K562 (cell line): ENCODE data around the gene HDAC7. TPM values are rescaled to one million over a fixed set of nuclear protein-coding genes. Genes with fewer than 3 reads are reported as not detected.

Source experiments
- ATAC-seq: fragments of 200-7000 bp; cut with Tn5 transposase; 3 replicates; pipeline ENCODE4 v1.9.1; 2020; ENCODE audit warnings: moderate library complexity
- Bru-seq: library from RNA; stranded (reverse); fragments of 400-500 nt; gene quantifications from one replicate; lab custom pipeline; 2021; lab: Mats Ljungman, UMichigan
- BruChase-seq, 2 experiments: library from RNA; stranded (reverse); fragments of 400-500 nt; gene quantifications; one replicate each; lab custom pipeline; 2021; lab: Mats Ljungman, UMichigan
- BruUV-seq: library from RNA; stranded (reverse); fragments of 400-500 nt; replicated peaks from 2 replicates; lab custom pipeline; 2021; lab: Mats Ljungman, UMichigan
- CTCF ChIA-PET: fragments of 300-600 bp; formaldehyde crosslinking; extraction: SDS; loops from one replicate; lab custom pipeline; 2021; ENCODE audit warnings: low intra/inter-chr PET ratio; lab: Yijun Ruan, JAX
- POLR2A ChIA-PET: fragments of 300-600, 350-650 bp; sonication (Branson Sonifier 250); formaldehyde crosslinking; extraction: SDS; loops from one replicate; lab custom pipeline; 2021; ENCODE audit warnings: antibody characterized with exemption, inconsistent platforms; lab: Yijun Ruan, JAX
- DNase-seq, 4 experiments: peaks; one replicate each; pipeline versions ENCODE4 v3.0.0 to v3.0.0-alpha.2; 2011 to 2018; ENCODE audit warnings: low spot score in 3 of 4, mixed read lengths in 3 of 4; ENCODE audit errors: extremely low read depth in 1 of 4
- FAIRE-seq: peaks from 2 replicates; lab custom pipeline; 2011; peaks lifted over from hg19 to GRCh38; lab: Jason Lieb, UNC
- H2AFZ ChIP-seq: 2 replicates; pipeline ENCODE4 v1.6.0; 2011; ENCODE audit warnings: low read depth, low read length, control low read depth, inconsistent platforms
- H3K27ac ChIP-seq: fragments of 200-600 bp; 3 replicates; pipeline ENCODE4 v1.8.0; 2011; ENCODE audit warnings: low read depth, mild to moderate bottlenecking, control low read depth, inconsistent platforms, low read length, moderate library complexity, mixed read lengths; ENCODE audit errors: extremely low read depth
- H3K27me3 ChIP-seq, 2 experiments: fragments of 300-600 bp in 1 of 2; 2 replicates in 1 of 2; 3 replicates in 1 of 2; pipeline versions ENCODE4 v1.6.0 to v1.8.0; 2011; ENCODE audit warnings: inconsistent platforms in 2 of 2, low read length in 2 of 2, mild to moderate bottlenecking in 1 of 2, mixed read lengths in 1 of 2, moderate library complexity in 1 of 2; ENCODE audit not compliant: control insufficient read depth in 2 of 2, insufficient read depth in 2 of 2
- H3K36me3 ChIP-seq: fragments of 300-600 bp; 3 replicates; pipeline ENCODE4 v1.8.0; 2011; ENCODE audit warnings: mild to moderate bottlenecking, low read length, inconsistent platforms; ENCODE audit not compliant: control insufficient read depth, insufficient read depth
- H3K4me1 ChIP-seq, 2 experiments: fragments of 200-600 bp in 1 of 2; replicated peaks in 1 of 2; 2 replicates in 1 of 2; 3 replicates in 1 of 2; pipeline versions ENCODE4 v1.5.1 to v1.8.0; 2011; ENCODE audit warnings: inconsistent platforms in 2 of 2, low read length in 2 of 2, mild to moderate bottlenecking in 1 of 2, mixed read lengths in 1 of 2, moderate library complexity in 1 of 2; ENCODE audit not compliant: control insufficient read depth in 2 of 2, insufficient read depth in 2 of 2
- H3K4me2 ChIP-seq: 2 replicates; pipeline ENCODE4 v1.6.1; 2011; ENCODE audit warnings: low read length, control low read depth, inconsistent platforms, mixed read lengths; ENCODE audit not compliant: insufficient read depth
- H3K4me3 ChIP-seq: fragments of 200-600 bp; sonication (generic), shearing (Covaris generic); 2 replicates; pipeline ENCODE4 v1.5.1; 2016; ENCODE audit warnings: control low read depth, inconsistent platforms
- H3K79me2 ChIP-seq: fragments of 200-600 bp; 3 replicates; pipeline ENCODE4 v1.8.0; 2011; ENCODE audit warnings: low read length, inconsistent platforms; ENCODE audit not compliant: control insufficient read depth, insufficient read depth
- H3K9ac ChIP-seq, 2 experiments: 2 replicates each; pipeline versions ENCODE4 v1.6.0 to v1.6.1; 2011; ENCODE audit warnings: low read depth in 2 of 2, low read length in 2 of 2, control low read depth in 1 of 2, inconsistent platforms in 1 of 2, mild to moderate bottlenecking in 1 of 2, mixed read lengths in 1 of 2; ENCODE audit not compliant: insufficient read depth in 1 of 2
- H3K9me1 ChIP-seq: one replicate; pipeline ENCODE4 v1.6.0; 2011; ENCODE audit warnings: inconsistent platforms, mild to moderate bottlenecking, low read length, moderate library complexity; ENCODE audit not compliant: control insufficient read depth, insufficient read depth
- H3K9me3 ChIP-seq: replicated peaks from 2 replicates; pipeline ENCODE4 v1.5.1; 2011; ENCODE audit warnings: low read depth, low read length, inconsistent platforms; ENCODE audit not compliant: control insufficient read depth, insufficient read depth
- H4K20me1 ChIP-seq: replicated peaks from 2 replicates; pipeline ENCODE4 v1.6.1; 2011; ENCODE audit warnings: low read length, inconsistent platforms, mixed read lengths; ENCODE audit not compliant: control insufficient read depth, insufficient read depth
- E2F1 ChIP-seq: sonication (generic); formaldehyde crosslinking; IDR thresholded peaks from 2 replicates; pipeline ENCODE4 v1.8.1; 2023; ENCODE audit warnings: mild to moderate bottlenecking, missing genetic modification reagents, moderate library complexity
- HNRNPLL ChIP-seq: fragments of 200-400 bp; formaldehyde crosslinking; IDR thresholded peaks from 2 replicates; pipeline ENCODE4 v1.6.1; 2017; ENCODE audit warnings: low read length, low read depth, mild to moderate bottlenecking; ENCODE audit not compliant: poor library complexity, severe bottlenecking
- PATZ1 ChIP-seq: fragments of 250-450 bp; sonication (Bioruptor Pico); IDR thresholded peaks from 2 replicates; pipeline ENCODE4 v1.5.0; 2020; ENCODE audit warnings: mild to moderate bottlenecking, borderline replicate concordance
- TARDBP ChIP-seq: fragments of 450-650 bp; IDR thresholded peaks from 2 replicates; pipeline ENCODE4 v1.6.1; 2016
- ZMIZ1 ChIP-seq, 2 experiments: fragments of 150-350 bp in 1 of 2; IDR thresholded peaks; 2 replicates each; pipeline ENCODE4 v1.6.1; 2012 to 2016; ENCODE audit warnings: low read depth in 2 of 2, low read length in 2 of 2, mild to moderate bottlenecking in 1 of 2, moderate library complexity in 1 of 2
- WGBS: fragments of 100-300 bp; shearing (Covaris generic); methylation state at CpG from one replicate; pipeline ENCODE4 v1.1.6; 2016; ENCODE audit warnings: low coverage, mixed read lengths; ENCODE audit not compliant: insufficient coverage; ENCODE audit errors: missing lambda C conversion rate; 5-methylcytosine and 5-hydroxymethylcytosine counted together
- in situ Hi-C: fragments of 300-500 bp; cut with MboI; formaldehyde crosslinking; loops from 4 replicates; pipeline ENCODE4 v1.15.0; 2018; ENCODE audit warnings: inconsistent platforms, mixed read lengths
- intact Hi-C: fragments of 100-400 bp; cut with micrococcal nuclease; formaldehyde crosslinking; loops from 2 replicates; pipeline ENCODE4 v1.14.2; 2022
- long read RNA-seq, 3 experiments: library from polyadenylated mRNA in 2 of 3; library from RNA in 1 of 3; unstranded in 2 of 3; stranded (forward) in 1 of 3; transcript quantifications; one replicate each; pipeline ENCODE4 v2.0.0, GENCODE V29; 2019 to 2022
- polyA minus RNA-seq, 3 experiments: library from RNA; depleted of rRNA, polyadenylated mRNA; stranded (reverse); fragments of >200 nt; gene quantifications; 2 replicates each; pipeline ENCODE4 v1.2.3, GENCODE V29; 2011
- polyA plus RNA-seq, 8 experiments: library from polyadenylated mRNA; depleted of rRNA in 4 of 8; stranded (reverse) in 5 of 8; unstranded in 3 of 8; fragments of >200 nt; fragmentation: Nextera tagmentation in 2 of 8; fragmentation: Illumina TruSeq in 1 of 8; extraction: Ambion mirVana in 2 of 8; extraction: Trizol in 1 of 8; gene quantifications; 2 replicates each; pipeline versions ENCODE4 v1.2.1 to v1.2.3, GENCODE V29; 2011 to 2014; ENCODE audit warnings: inconsistent platforms in 1 of 8, missing spikeins in 1 of 8
- total RNA-seq, 7 experiments: library from RNA; depleted of rRNA in 6 of 7; stranded (reverse); fragments of >200 nt in 6 of 7; fragmentation: Illumina TruSeq in 2 of 7; extraction: Trizol in 2 of 7; gene quantifications; 2 replicates each; pipeline versions ENCODE4 v1.2.1 to v1.2.3, GENCODE V29; 2011 to 2021; ENCODE audit warnings: low replicate concordance in 1 of 7

The HDAC7 gene
- total RNA-seq (2011; cell fraction: chromatin; rRNA removed; ENCODE audit: low replicate concordance): 123 and 300 TPM in 2 replicates
- total RNA-seq (2011; cell fraction: nucleolus; rRNA removed): 143 and 147 TPM in 2 replicates
- 123 and 161 TPM in 2 replicates for total RNA-seq (2011; cell fraction: nucleoplasm; rRNA removed)
- 38.4 and 57.4 TPM in 2 replicates for total RNA-seq (2014; rRNA removed)
- total RNA-seq (2014; rRNA removed; fragmentation: Illumina TruSeq; extraction: Trizol): 22.2 and 30.2 TPM in 2 replicates
- total RNA-seq (2015; rRNA removed; fragmentation: Illumina TruSeq; extraction: Trizol): 26.7 and 28.2 TPM in 2 replicates
- total RNA-seq (2021): 119 and 129 TPM in 2 replicates
- 31.1 and 33.7 TPM in 2 replicates for polyA plus RNA-seq (2011; rRNA removed)
- polyA plus RNA-seq (2011; cell fraction: cytosol; rRNA removed): 20.6 and 43.9 TPM in 2 replicates
- 215 and 430 TPM in 2 replicates for polyA plus RNA-seq (2011; cell fraction: nucleus; rRNA removed)
- polyA plus RNA-seq (2012): 67.8 and 112 TPM in 2 replicates
- 71.9 and 82.7 TPM in 2 replicates for polyA plus RNA-seq (2014; fragmentation: Illumina TruSeq; extraction: Trizol)
- 1 to 10 TPM; 2.5 to 3.8 TPM for polyA plus RNA-seq (2014; fragmentation: Nextera tagmentation; extraction: Ambion mirVana)
- 78.0 and 82.7 TPM in 2 replicates for polyA plus RNA-seq (2014; rRNA removed)
- polyA minus RNA-seq (2011; rRNA and poly(A)+ RNA removed): 8.5 and 12.0 TPM in 2 replicates
- 28.2 and 32.6 TPM in 2 replicates for polyA minus RNA-seq (2011; cell fraction: cytosol; rRNA and poly(A)+ RNA removed)
- 41.2 and 50.1 TPM in 2 replicates for polyA minus RNA-seq (2011; cell fraction: nucleus; rRNA and poly(A)+ RNA removed)
- percentile 80 among the genes with signal in this experiment for Bru-seq, nascent RNA
- percentile 68 among the genes with signal in this experiment for BruChase-seq, experiment 1, labeled RNA remaining after a 2-hour chase
- BruChase-seq, experiment 2, labeled RNA remaining after a 6-hour chase: percentile 68 among the genes with signal in this experiment
- long read RNA-seq, experiment 1, full-length matches to known transcripts: 2 of 257 reads
- long read RNA-seq, experiment 1, partial matches to known transcripts: 186 of 257 reads
- long read RNA-seq, experiment 1, other reads (novel, unspliced or antisense): 69 of 257 reads
- long read RNA-seq, experiment 2, full-length matches to known transcripts: 11 of 80 reads
- long read RNA-seq, experiment 2, partial matches to known transcripts: 44 of 80 reads
- long read RNA-seq, experiment 2, other reads (novel, unspliced or antisense): 25 of 80 reads
- long read RNA-seq, experiment 3, partial matches to known transcripts: 6 of 10 reads
- long read RNA-seq, experiment 3, other reads (novel, unspliced or antisense): 4 of 10 reads

- peaks cover 39 to 51% of the 10 kb centered on the region in 2 experiments for H3K4me1 ChIP-seq
- H3K79me2 ChIP-seq: peaks cover 55% of the 10 kb centered on the region
- ChIA-PET CTCF (interaction anchor here (0.7 to 2.6 kb wide), 3 partner anchors 15 to 19 kb away, joined by 3 to 17 read pairs (median 3); no protein-coding TSS in a partner anchor), POLR2A (interaction anchor here (0.8 to 2.6 kb wide), 5 partner anchors 7 to 60 kb away, joined by 3 to 8 read pairs (median 4); no protein-coding TSS in a partner anchor)
- H3K36me3 ChIP-seq: peaks cover 22% of the 10 kb centered on the region
- ATAC-seq (peak; percentile 82), DNase-seq (peak; percentile 89 to 95 (median 92)), FAIRE-seq (peak; percentile 19)
- BruUV-seq: no TSS peak
- WGBS: 2% methylated on average over 32 of the region's 58 CpGs
- no peaks in the 10 kb centered on the region for H3K9me1 ChIP-seq
- H3K9ac ChIP-seq: peak within 1 kb of the TSS; percentile 73 to 96
- H4K20me1 ChIP-seq: no peaks in the 10 kb centered on the region
- no peaks in the 10 kb centered on the region for H3K9me3 ChIP-seq
- H3K27ac ChIP-seq: peak within 1 kb of the TSS; percentile 80
- no peaks in the 10 kb centered on the region for H3K27me3 ChIP-seq
- intact Hi-C loops: loop anchor here (1.0 kb wide), 1 partner anchor 17 kb away; no protein-coding TSS in a partner anchor
- in situ Hi-C loops: no loop called here
- peak within 1 kb of the TSS; percentile 94 for H3K4me2 ChIP-seq
- H2AFZ ChIP-seq: peak within 1 kb of the TSS; percentile 85
- peak within 1 kb of the TSS; percentile 68 for H3K4me3 ChIP-seq
- TF ChIP-seq E2F1 (CRISPR knock-in tag) (no peak), HNRNPLL (peak; percentile 20), TARDBP (peak; percentile 43; the same call in 1 of the 2 replicates), PATZ1 (CRISPR knock-in tag) (no peak), ZMIZ1 (IDR thresholded peaks at IDR 0.05; ENCODE audit: low read depth in 2 of 2, low read length in 2 of 2) (no peak)
Observed at GRCh38 chr12:47819896-47820630, at the start of gene HDAC7. Gene HDAC7, minus strand, starts transcription at chr12:47819903. Its CDS starts 118 bp downstream, at chr12:47819785.
